AG04449 (cell line): ENCODE data around the gene PSORS1C2.

Experiments used
- CTCF ChIA-PET: fragments of 350-600 bp; formaldehyde crosslinking; extraction: SDS; loops from one replicate; lab custom pipeline; 2021; ENCODE audit warnings: antibody characterized with exemption; lab: Yijun Ruan, JAX
- POLR2A ChIA-PET: fragments of 400-600, 350-600 bp; formaldehyde crosslinking; extraction: SDS; loops from one replicate; lab custom pipeline; 2020; ENCODE audit warnings: antibody characterized with exemption, inconsistent platforms; lab: Yijun Ruan, JAX
- DNase-seq: peaks from one replicate; pipeline ENCODE4 v3.0.0-alpha.2; 2010; ENCODE audit warnings: low read depth, low spot score
- H3K4me3 ChIP-seq: 2 replicates; pipeline ENCODE4 v1.5.1; 2011; ENCODE audit warnings: low read depth, mild to moderate bottlenecking, control low read depth, low read length
- CTCF ChIP-seq: IDR thresholded peaks from one replicate; pipeline ENCODE4 v1.5.1; 2011; ENCODE audit warnings: mild to moderate bottlenecking, moderate library complexity, low read length, control low read depth, inconsistent platforms; ENCODE audit not compliant: insufficient read depth; ENCODE audit errors: missing control alignments

The PSORS1C2 gene

GRCh38 chr6:31092238-31092637, 46.6 kb downstream of the PSORS1C2 start:
- TF ChIP-seq CTCF = no peak
- no peak for DNase-seq
- ChIA-PET POLR2A (no interaction called here), CTCF (interaction anchor here (0.8 to 38.8 kb wide), 8 partner anchors 9 to 270 kb away, joined by 3 to 1346 read pairs (median 8); partner anchors contain the start of genes C6orf15, GTF2H4, PSORS1C1 and VARS2)
- no peak overlapping the region for H3K4me3 ChIP-seq

DNA sequence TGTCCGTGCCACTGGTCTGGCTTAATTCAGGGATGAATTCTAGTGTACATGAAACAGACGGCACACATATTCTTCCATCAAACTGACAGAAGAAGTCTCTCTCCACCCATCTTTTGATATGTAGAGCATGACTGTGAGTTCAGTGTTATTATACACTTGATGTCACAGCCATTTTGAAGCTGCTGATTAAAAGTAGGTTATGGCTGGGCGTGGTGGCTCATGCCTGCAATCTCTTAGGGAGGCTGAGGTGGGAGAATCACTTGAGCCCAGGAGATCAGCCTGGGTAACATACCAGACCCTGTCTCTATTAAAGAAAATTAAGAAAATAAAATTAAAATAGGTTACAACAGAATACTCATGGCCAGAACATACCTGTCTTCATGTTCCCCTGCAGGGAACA, 47.2 kb downstream of the PSORS1C2 start:
- ChIA-PET CTCF (interaction anchor here (0.6 to 38.8 kb wide), 10 partner anchors 8 to 550 kb away, joined by 3 to 1346 read pairs (median 8); partner anchors contain the start of genes GTF2H4, PSORS1C1 and VARS2), POLR2A (no interaction called here)
- no peak for DNase-seq
- no peak overlapping the region for H3K4me3 ChIP-seq
- no peak for TF ChIP-seq CTCF

DNA sequence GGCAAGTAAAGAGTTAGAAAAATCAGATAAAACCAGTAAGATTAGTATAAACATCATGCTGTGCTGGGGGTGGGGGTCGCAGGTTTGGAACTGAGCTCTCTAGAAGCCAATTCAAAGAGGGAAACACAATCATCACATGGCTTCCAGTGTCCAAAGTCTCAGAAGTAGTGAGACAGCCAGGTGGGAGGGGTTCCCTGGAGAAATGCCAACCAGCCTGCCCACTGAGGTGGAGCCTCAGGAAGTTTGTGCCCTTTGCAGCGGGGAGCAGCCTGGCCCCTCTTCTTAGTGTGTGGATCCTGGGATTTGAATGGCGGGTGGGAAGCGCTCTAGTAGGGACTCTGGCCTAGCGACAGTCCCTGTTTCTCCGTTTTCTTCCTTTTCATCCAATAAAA, 47.9 kb downstream of the PSORS1C2 start:
- DNase-seq = no peak
- H3K4me3 ChIP-seq = no peak overlapping the region
- POLR2A ChIA-PET = no interaction called here
- TF ChIP-seq CTCF = no peak
- CTCF ChIA-PET = interaction anchor here (0.7 to 38.8 kb wide), 8 partner anchors 11 to 550 kb away, joined by 3 to 1346 read pairs (median 20); partner anchors contain the start of genes GTF2H4 and VARS2

- no peak overlapping the region for H3K4me3 ChIP-seq
- no peak for TF ChIP-seq CTCF
- ChIA-PET POLR2A (no interaction called here), CTCF (interaction anchor here (0.7 to 38.8 kb wide), 9 partner anchors 11 to 262 kb away, joined by 3 to 1346 read pairs (median 5); partner anchors contain the start of genes GTF2H4 and VARS2)
- DNase-seq = no peak
Observed at GRCh38 chr6:31090275-31090972, 48.4 kb downstream of the PSORS1C2 start.
